ENCODE measurements around the gene HSDL1.

DNA sequence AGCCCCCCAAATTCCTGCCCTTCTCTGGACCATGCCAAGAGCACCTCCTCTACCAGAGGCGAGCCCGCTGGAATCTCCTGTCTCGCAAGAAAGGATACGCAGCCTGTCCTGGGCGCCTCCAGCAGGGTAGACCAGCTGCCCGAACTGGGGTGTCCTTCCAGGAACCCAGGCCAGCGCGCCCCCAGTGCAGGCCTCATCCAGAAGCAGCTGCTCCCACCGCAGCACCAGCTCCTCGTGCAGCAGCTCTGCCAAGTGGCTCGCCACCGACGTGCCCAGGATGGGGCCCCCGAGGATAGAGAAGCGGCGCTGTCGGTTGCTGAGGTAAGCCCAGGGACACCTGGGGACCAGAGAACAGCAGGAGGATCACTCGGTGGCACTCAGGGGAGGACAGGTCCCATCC is 37.1 kb upstream of the HSDL1 start:
- no peak for TF ChIP-seq POLR2A (IDR thresholded peaks at IDR 0.05)
- TF ChIP-seq, protein P1, sequence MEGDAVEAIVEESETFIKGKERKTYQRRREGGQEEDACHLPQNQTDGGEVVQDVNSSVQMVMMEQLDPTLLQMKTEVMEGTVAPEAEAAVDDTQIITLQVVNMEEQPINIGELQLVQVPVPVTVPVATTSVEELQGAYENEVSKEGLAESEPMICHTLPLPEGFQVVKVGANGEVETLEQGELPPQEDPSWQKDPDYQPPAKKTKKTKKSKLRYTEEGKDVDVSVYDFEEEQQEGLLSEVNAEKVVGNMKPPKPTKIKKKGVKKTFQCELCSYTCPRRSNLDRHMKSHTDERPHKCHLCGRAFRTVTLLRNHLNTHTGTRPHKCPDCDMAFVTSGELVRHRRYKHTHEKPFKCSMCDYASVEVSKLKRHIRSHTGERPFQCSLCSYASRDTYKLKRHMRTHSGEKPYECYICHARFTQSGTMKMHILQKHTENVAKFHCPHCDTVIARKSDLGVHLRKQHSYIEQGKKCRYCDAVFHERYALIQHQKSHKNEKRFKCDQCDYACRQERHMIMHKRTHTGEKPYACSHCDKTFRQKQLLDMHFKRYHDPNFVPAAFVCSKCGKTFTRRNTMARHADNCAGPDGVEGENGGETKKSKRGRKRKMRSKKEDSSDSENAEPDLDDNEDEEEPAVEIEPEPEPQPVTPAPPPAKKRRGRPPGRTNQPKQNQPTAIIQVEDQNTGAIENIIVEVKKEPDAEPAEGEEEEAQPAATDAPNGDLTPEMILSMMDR (IDR thresholded peaks at IDR 0.05), result no peak
